K562 (cell line): ENCODE measurements around the gene RBM20. TPM values are rescaled to one million over a fixed set of nuclear protein-coding genes. Genes with fewer than 3 reads are reported as not detected.

ENCODE experiments used
- CBX3 ChIP-seq, 2 experiments: IDR thresholded peaks; 1 replicate in 1 of 2; 2 replicates in 1 of 2; pipeline ENCODE4 v1.6.1; 2012; ENCODE audit warnings: inconsistent platforms in 2 of 2, low read length in 2 of 2, borderline replicate concordance in 1 of 2, control low read depth in 1 of 2
- CREM ChIP-seq: IDR thresholded peaks from 2 replicates; pipeline ENCODE4 v1.6.1; 2014; ENCODE audit warnings: antibody characterized with exemption, low read depth
- EP400 ChIP-seq: fragments of 450-650 bp; IDR thresholded peaks from 2 replicates; pipeline ENCODE4 v1.6.1; 2017; ENCODE audit warnings: antibody characterized with exemption, mild to moderate bottlenecking, moderate library complexity
- FIP1L1 ChIP-seq: fragments of 200-400 bp; formaldehyde crosslinking; IDR thresholded peaks from 2 replicates; pipeline ENCODE4 v1.6.1; 2018; ENCODE audit warnings: mild to moderate bottlenecking, low read depth, low read length; ENCODE audit not compliant: poor library complexity, severe bottlenecking
- KHSRP ChIP-seq: fragments of 450-650 bp; IDR thresholded peaks from 2 replicates; pipeline ENCODE4 v1.6.1; 2017
- SIN3B ChIP-seq: fragments of 450-650 bp; IDR thresholded peaks from 2 replicates; pipeline ENCODE4 v1.6.1; 2017; ENCODE audit warnings: low read depth, mild to moderate bottlenecking, moderate library complexity
- USF1 ChIP-seq: sonication (generic); formaldehyde crosslinking; IDR thresholded peaks from 2 replicates; pipeline ENCODE4 v1.9.0; 2022; ENCODE audit warnings: mild to moderate bottlenecking, missing genetic modification reagents
- VEZF1 ChIP-seq: fragments of 200-800 bp; sonication (Bioruptor generic); IDR thresholded peaks from 2 replicates; pipeline ENCODE4 v1.6.1; 2017; ENCODE audit warnings: missing genetic modification characterization, missing compliant biosample characterization
- ZBTB40 ChIP-seq, 2 experiments: fragments of 450-650 bp in 1 of 2; sonication (generic) in 1 of 2; formaldehyde crosslinking in 1 of 2; IDR thresholded peaks; 2 replicates each; pipeline versions ENCODE4 v1.7.1 to v1.9.0; 2016 to 2022; ENCODE audit warnings: inconsistent platforms in 1 of 2, mild to moderate bottlenecking in 1 of 2, missing genetic modification reagents in 1 of 2
- ZNF507 ChIP-seq: conservative IDR thresholded peaks from 2 replicates; pipeline ENCODE4 v1.6.1; 2017; ENCODE audit warnings: missing genetic modification characterization, missing compliant biosample characterization
- polyA plus RNA-seq, 8 experiments: library from polyadenylated mRNA; depleted of rRNA in 4 of 8; stranded (reverse) in 5 of 8; unstranded in 3 of 8; fragments of >200 nt; fragmentation: Nextera tagmentation in 2 of 8; fragmentation: Illumina TruSeq in 1 of 8; extraction: Ambion mirVana in 2 of 8; extraction: Trizol in 1 of 8; gene quantifications; 2 replicates each; pipeline versions ENCODE4 v1.2.1 to v1.2.3, GENCODE V29; 2011 to 2014; ENCODE audit warnings: inconsistent platforms in 1 of 8, missing spikeins in 1 of 8
- total RNA-seq, 7 experiments: library from RNA; depleted of rRNA in 6 of 7; stranded (reverse); fragments of >200 nt in 6 of 7; fragmentation: Illumina TruSeq in 2 of 7; extraction: Trizol in 2 of 7; gene quantifications; 2 replicates each; pipeline versions ENCODE4 v1.2.1 to v1.2.3, GENCODE V29; 2011 to 2021; ENCODE audit warnings: low replicate concordance in 1 of 7
- TF ChIP-seq, protein P1 (sequence below): sonication (generic); formaldehyde crosslinking; IDR thresholded peaks from 2 replicates; pipeline ENCODE4 v1.8.1; 2023; ENCODE audit warnings: mild to moderate bottlenecking, missing genetic modification reagents
- TF ChIP-seq, protein P2 (sequence below): sonication (generic); formaldehyde crosslinking; IDR thresholded peaks from 2 replicates; pipeline ENCODE4 v1.8.0; 2022; ENCODE audit warnings: missing genetic modification reagents, mild to moderate bottlenecking, moderate library complexity, borderline replicate concordance

The RBM20 gene
- total and polyA plus RNA-seq, 9 of the 15 experiments (the other 6 are each of a cell fraction or from before 2014, with no cell fraction given) = 0.63 to 5.7 (median 3.2) TPM

DNA sequence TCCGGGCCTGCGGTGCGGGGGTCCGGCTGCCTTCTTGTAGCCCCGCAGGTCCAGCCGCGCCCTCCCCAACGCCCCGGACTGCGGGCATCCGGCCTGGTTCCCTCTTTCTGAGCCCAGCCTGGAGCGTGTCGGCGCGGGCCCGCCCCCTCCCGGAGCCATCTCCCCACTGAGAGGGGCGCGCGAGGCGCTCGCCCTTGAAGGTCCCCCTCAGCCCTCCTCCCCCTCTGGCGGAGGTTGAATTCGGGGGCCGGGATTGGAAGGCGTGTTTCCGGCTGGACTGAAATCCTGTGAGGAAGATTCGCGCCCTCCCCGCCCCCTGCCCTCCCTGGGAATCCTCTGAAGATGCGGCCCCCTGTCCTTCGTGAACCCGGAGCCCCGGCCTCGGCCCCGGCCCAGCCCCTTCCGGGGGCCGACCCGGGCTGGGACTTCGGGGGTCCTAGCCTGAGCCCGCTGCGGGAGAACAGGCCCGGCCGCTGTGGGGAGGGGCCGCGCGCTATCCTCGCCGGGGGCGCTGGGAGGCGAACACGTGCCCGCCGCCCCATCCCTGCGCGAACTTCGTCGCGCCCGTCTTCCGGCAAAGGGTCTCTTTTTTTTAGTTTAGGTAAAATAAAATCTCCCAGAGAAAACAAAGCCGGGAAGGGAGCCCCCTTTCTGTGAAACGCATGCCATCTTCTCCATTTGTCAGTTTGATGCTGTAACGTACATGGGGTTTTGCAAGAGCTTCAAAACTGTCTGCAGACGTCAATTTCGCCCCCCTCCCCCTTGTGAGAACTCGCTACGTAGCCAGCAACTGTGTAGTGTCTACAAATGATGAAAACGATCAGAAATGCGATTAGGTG is 228.2 kb downstream of the RBM20 start (continued):
- TF ChIP-seq, protein P1, sequence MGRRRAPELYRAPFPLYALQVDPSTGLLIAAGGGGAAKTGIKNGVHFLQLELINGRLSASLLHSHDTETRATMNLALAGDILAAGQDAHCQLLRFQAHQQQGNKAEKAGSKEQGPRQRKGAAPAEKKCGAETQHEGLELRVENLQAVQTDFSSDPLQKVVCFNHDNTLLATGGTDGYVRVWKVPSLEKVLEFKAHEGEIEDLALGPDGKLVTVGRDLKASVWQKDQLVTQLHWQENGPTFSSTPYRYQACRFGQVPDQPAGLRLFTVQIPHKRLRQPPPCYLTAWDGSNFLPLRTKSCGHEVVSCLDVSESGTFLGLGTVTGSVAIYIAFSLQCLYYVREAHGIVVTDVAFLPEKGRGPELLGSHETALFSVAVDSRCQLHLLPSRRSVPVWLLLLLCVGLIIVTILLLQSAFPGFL (CRISPR knock-in tag) = no peak
- TF ChIP-seq, protein P2, sequence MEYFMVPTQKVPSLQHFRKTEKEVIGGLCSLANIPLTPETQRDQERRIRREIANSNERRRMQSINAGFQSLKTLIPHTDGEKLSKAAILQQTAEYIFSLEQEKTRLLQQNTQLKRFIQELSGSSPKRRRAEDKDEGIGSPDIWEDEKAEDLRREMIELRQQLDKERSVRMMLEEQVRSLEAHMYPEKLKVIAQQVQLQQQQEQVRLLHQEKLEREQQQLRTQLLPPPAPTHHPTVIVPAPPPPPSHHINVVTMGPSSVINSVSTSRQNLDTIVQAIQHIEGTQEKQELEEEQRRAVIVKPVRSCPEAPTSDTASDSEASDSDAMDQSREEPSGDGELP (CRISPR knock-in tag) = peak; percentile 25; the same call in 1 of the 2 replicates
- TF ChIP-seq SIN3B (no peak), FIP1L1 (peak; percentile 58), CREM (peak; percentile 91), USF1 (0 out of 2 replicates have a peak, but pooled peaks have one; percentile 42), ZBTB40 (IDR thresholded peaks at IDR 0.05) (0 out of 2 replicates have a peak, but pooled peaks have one; percentile 37), ZBTB40 (CRISPR knock-in tag; IDR thresholded peaks at IDR 0.05) (no peak), KHSRP (no peak), ZNF507 (tag) (no peak), VEZF1 (CRISPR knock-in tag) (peak; percentile 86), CBX3 (IDR thresholded peaks at IDR 0.05; ENCODE audit: borderline replicate concordance in 1 of 2, low read length in 2 of 2) (no peak), EP400 (peak; percentile 83)
